Prostate gland (tissue), 2 donors: ENCODE data around the gene PLOD2.

Experiments
- CTCF ChIP-seq, 4 experiments: fragments of 200-600 bp in 2 of 4; fragments of 450-650 bp in 2 of 4; sonication (generic) in 2 of 4; IDR thresholded peaks; 1 replicate in 3 of 4; 2 replicates in 1 of 4; pipeline ENCODE4 v1.5.1; 2016 to 2019; ENCODE audit warnings: antibody characterized with exemption in 4 of 4, mild to moderate bottlenecking in 2 of 4, moderate library complexity in 2 of 4
- POLR2A ChIP-seq: fragments of 450-650 bp; IDR thresholded peaks from one replicate; pipeline ENCODE4 v1.6.1; 2016; ENCODE audit warnings: antibody characterized with exemption, mild to moderate bottlenecking
- POLR2AphosphoS5 ChIP-seq: sonication (generic); formaldehyde crosslinking; IDR thresholded peaks from one replicate; pipeline ENCODE4 v1.6.1; 2017; ENCODE audit warnings: antibody characterized with exemption

- TF ChIP-seq CTCF (IDR thresholded peaks at IDR 0.05), result no peak
- no peak for TF ChIP-seq POLR2A
- no peak for TF ChIP-seq POLR2AphosphoS5
Observed at GRCh38 chr3:146124126-146124801, 36.7 kb downstream of the PLOD2 start.
